Measurements from ENCODE around the gene SLC22A23.

GRCh38 chr6:3356824-3357420, 99.9 kb downstream of the SLC22A23 start:
- no peak for TF ChIP-seq POLR2A (IDR thresholded peaks at IDR 0.05; ENCODE audit: low read depth, low read length)
- no peak for TF ChIP-seq TAF1 (IDR thresholded peaks at IDR 0.05; ENCODE audit: borderline replicate concordance, low read depth, low read length)

Data from GM12892 (cell line).